HepG2 (cell line): ENCODE data around the gene NEDD4L. TPM values are rescaled to one million over a fixed set of nuclear protein-coding genes. Genes with fewer than 3 reads are reported as not detected.

ENCODE experiments used
- ASH2L ChIP-seq: fragments of 300-600, 200-600 bp; sonication (generic); IDR thresholded peaks from 2 replicates; pipeline ENCODE4 v1.7.0; 2017; ENCODE audit warnings: low read depth, mild to moderate bottlenecking, moderate library complexity, mixed read lengths, low read length; ENCODE audit not compliant: insufficient read length
- E2F2 ChIP-seq: sonication (generic); formaldehyde crosslinking; IDR thresholded peaks from 2 replicates; pipeline ENCODE4 v1.4.0; 2020; ENCODE audit warnings: missing genetic modification reagents, borderline replicate concordance
- FOXJ3 ChIP-seq: sonication (generic); formaldehyde crosslinking; IDR thresholded peaks from 2 replicates; pipeline ENCODE4 v1.4.0; 2020; ENCODE audit warnings: missing genetic modification reagents, mild to moderate bottlenecking, borderline replicate concordance
- FOXO1 ChIP-seq: sonication (generic); formaldehyde crosslinking; IDR thresholded peaks from 2 replicates; pipeline ENCODE4 v1.4.0; 2020; ENCODE audit warnings: missing genetic modification reagents
- FUBP1 ChIP-seq: sonication (generic); formaldehyde crosslinking; IDR thresholded peaks from 2 replicates; pipeline ENCODE4 v1.5.1; 2020; ENCODE audit warnings: missing genetic modification reagents, mild to moderate bottlenecking, borderline replicate concordance
- HIVEP1 ChIP-seq: sonication (generic); formaldehyde crosslinking; IDR thresholded peaks from 2 replicates; pipeline ENCODE4 v1.4.0; 2020; ENCODE audit warnings: mild to moderate bottlenecking, missing genetic modification reagents
- HOXA5 ChIP-seq: sonication (generic); formaldehyde crosslinking; IDR thresholded peaks from 2 replicates; pipeline ENCODE4 v1.4.0; 2020; ENCODE audit warnings: missing genetic modification reagents
- MAFF ChIP-seq: IDR thresholded peaks from 2 replicates; pipeline ENCODE4 v1.6.1; 2011; ENCODE audit warnings: low read depth, low read length, improper control_type of control experiment
- MED1 ChIP-seq: sonication (generic); formaldehyde crosslinking; IDR thresholded peaks from 2 replicates; pipeline ENCODE4 v1.4.0; 2020; ENCODE audit warnings: missing genetic modification reagents
- NFYC ChIP-seq: IDR thresholded peaks from 2 replicates; pipeline ENCODE4 v1.6.1; 2016; ENCODE audit warnings: missing genetic modification reagents, missing compliant biosample characterization
- NR2F2 ChIP-seq: IDR thresholded peaks from 2 replicates; pipeline ENCODE4 v1.6.1; 2012; ENCODE audit warnings: low read depth, inconsistent platforms, borderline replicate concordance
- PRDM10 ChIP-seq: sonication (generic); formaldehyde crosslinking; IDR thresholded peaks from 2 replicates; pipeline ENCODE4 v1.4.0; 2020; ENCODE audit warnings: low read depth, missing genetic modification reagents
- SAP130 ChIP-seq: IDR thresholded peaks from 2 replicates; pipeline ENCODE4 v1.6.1; 2016; ENCODE audit warnings: low read depth
- TCF7 ChIP-seq: sonication (generic); IDR thresholded peaks from 2 replicates; pipeline ENCODE4 v1.6.1; 2016; ENCODE audit warnings: antibody characterized with exemption, low read depth
- THAP8 ChIP-seq: sonication (generic); formaldehyde crosslinking; IDR thresholded peaks from 2 replicates; pipeline ENCODE4 v1.5.1; 2020; ENCODE audit warnings: missing genetic modification reagents, mild to moderate bottlenecking, borderline replicate concordance
- TMF1 ChIP-seq: sonication (generic); formaldehyde crosslinking; IDR thresholded peaks from 2 replicates; pipeline ENCODE4 v1.8.1; 2022; ENCODE audit warnings: low read depth, missing genetic modification reagents
- ZBTB20 ChIP-seq: sonication (generic); formaldehyde crosslinking; IDR thresholded peaks from 2 replicates; pipeline ENCODE4 v1.8.1; 2023; ENCODE audit warnings: missing genetic modification reagents, low read depth, mild to moderate bottlenecking, borderline replicate concordance
- ZFAT ChIP-seq: sonication (generic); formaldehyde crosslinking; conservative IDR thresholded peaks from 2 replicates; pipeline ENCODE4 v1.8.1; 2023; ENCODE audit warnings: missing genetic modification reagents, inconsistent platforms
- ZNF256 ChIP-seq: sonication (generic); formaldehyde crosslinking; conservative IDR thresholded peaks from 2 replicates; pipeline ENCODE4 v1.4.0; 2020; ENCODE audit warnings: missing genetic modification reagents
- ZNF768 ChIP-seq: sonication (generic); formaldehyde crosslinking; IDR thresholded peaks from 2 replicates; pipeline ENCODE4 v1.4.0; 2020; ENCODE audit warnings: missing genetic modification reagents
- ZNF777 ChIP-seq: sonication (generic); formaldehyde crosslinking; IDR thresholded peaks from 2 replicates; pipeline ENCODE4 v1.4.0; 2020; ENCODE audit warnings: missing genetic modification reagents
- ZNF879 ChIP-seq: sonication (generic); formaldehyde crosslinking; IDR thresholded peaks from 2 replicates; pipeline ENCODE4 v1.8.1; 2023; ENCODE audit warnings: missing genetic modification reagents
- polyA plus RNA-seq, 8 experiments: library from polyadenylated mRNA; depleted of rRNA in 3 of 8; stranded (reverse) in 7 of 8; unstranded in 1 of 8; fragments of >200 nt; fragmentation: Illumina TruSeq in 4 of 8; extraction: Trizol in 4 of 8; gene quantifications; 2 replicates each; pipeline versions ENCODE4 v1.2.1 to v1.2.3, GENCODE V29; 2011 to 2016; ENCODE audit warnings: low read depth in 4 of 8, missing spikeins in 1 of 8, mixed read lengths in 1 of 8; ENCODE audit not compliant: insufficient read depth in 1 of 8
- total RNA-seq, 5 experiments: library from RNA; depleted of rRNA; stranded (reverse); fragments of >200 nt; fragmentation: Illumina TruSeq; extraction: Trizol; gene quantifications; 2 replicates each; pipeline ENCODE4 v1.2.3, GENCODE V29; 2016; ENCODE audit warnings: low read depth in 1 of 5

NEDD4L gene
- total and polyA plus RNA-seq, 2 of the 13 experiments (the other 11 are each of a cell fraction or from before 2014, with no cell fraction given) = 168 to 390 TPM

- TF ChIP-seq PRDM10 (CRISPR knock-in tag) (0 out of 2 replicates have a peak, but pooled peaks have one; percentile 30), ZNF777 (CRISPR knock-in tag) (peak; percentile 70), TCF7 (no peak), FUBP1 (CRISPR knock-in tag) (no peak), ZNF879 (CRISPR knock-in tag) (no peak), HOXA5 (CRISPR knock-in tag) (0 out of 2 replicates have a peak, but pooled peaks have one; percentile 24), SAP130 (CRISPR knock-in tag) (peak; percentile 46; the same call in 1 of the 2 replicates), TMF1 (peak; percentile 58; the same call in 1 of the 2 replicates), THAP8 (CRISPR knock-in tag) (no peak), MED1 (CRISPR knock-in tag) (peak; percentile 79; the same call in 1 of the 2 replicates), HIVEP1 (CRISPR knock-in tag) (0 out of 2 replicates have a peak, but pooled peaks have one; percentile 44), FOXO1 (0 out of 2 replicates have a peak, but pooled peaks have one; percentile 15), MAFF (no peak), ZNF256 (CRISPR knock-in tag) (0 out of 2 replicates have a peak, but pooled peaks have one; percentile 48), NR2F2 (peak; percentile 16; the same call in 1 of the 2 replicates), ZBTB20 (CRISPR knock-in tag) (peak; percentile 29; the same call in 1 of the 2 replicates), ZNF768 (CRISPR knock-in tag) (no peak), E2F2 (CRISPR knock-in tag) (no peak), ZFAT (CRISPR knock-in tag) (no peak), NFYC (CRISPR knock-in tag) (peak; percentile 74), FOXJ3 (CRISPR knock-in tag) (peak; percentile 19; the same call in 1 of the 2 replicates), ASH2L (peak; percentile 59)
Measured at GRCh38 chr18:58043491-58044369, at the start of gene NEDD4L (continued).
